ENCODE data around the gene CIROP. TPM values are rescaled to one million over a fixed set of nuclear protein-coding genes. Genes with fewer than 3 reads are reported as not detected.

CIROP gene, protein sequence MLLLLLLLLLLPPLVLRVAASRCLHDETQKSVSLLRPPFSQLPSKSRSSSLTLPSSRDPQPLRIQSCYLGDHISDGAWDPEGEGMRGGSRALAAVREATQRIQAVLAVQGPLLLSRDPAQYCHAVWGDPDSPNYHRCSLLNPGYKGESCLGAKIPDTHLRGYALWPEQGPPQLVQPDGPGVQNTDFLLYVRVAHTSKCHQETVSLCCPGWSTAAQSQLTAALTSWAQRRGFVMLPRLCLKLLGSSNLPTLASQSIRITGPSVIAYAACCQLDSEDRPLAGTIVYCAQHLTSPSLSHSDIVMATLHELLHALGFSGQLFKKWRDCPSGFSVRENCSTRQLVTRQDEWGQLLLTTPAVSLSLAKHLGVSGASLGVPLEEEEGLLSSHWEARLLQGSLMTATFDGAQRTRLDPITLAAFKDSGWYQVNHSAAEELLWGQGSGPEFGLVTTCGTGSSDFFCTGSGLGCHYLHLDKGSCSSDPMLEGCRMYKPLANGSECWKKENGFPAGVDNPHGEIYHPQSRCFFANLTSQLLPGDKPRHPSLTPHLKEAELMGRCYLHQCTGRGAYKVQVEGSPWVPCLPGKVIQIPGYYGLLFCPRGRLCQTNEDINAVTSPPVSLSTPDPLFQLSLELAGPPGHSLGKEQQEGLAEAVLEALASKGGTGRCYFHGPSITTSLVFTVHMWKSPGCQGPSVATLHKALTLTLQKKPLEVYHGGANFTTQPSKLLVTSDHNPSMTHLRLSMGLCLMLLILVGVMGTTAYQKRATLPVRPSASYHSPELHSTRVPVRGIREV
- not detected in 5 replicates for total RNA-seq (2022; extraction: Qiagen RNA extraction)

DNA sequence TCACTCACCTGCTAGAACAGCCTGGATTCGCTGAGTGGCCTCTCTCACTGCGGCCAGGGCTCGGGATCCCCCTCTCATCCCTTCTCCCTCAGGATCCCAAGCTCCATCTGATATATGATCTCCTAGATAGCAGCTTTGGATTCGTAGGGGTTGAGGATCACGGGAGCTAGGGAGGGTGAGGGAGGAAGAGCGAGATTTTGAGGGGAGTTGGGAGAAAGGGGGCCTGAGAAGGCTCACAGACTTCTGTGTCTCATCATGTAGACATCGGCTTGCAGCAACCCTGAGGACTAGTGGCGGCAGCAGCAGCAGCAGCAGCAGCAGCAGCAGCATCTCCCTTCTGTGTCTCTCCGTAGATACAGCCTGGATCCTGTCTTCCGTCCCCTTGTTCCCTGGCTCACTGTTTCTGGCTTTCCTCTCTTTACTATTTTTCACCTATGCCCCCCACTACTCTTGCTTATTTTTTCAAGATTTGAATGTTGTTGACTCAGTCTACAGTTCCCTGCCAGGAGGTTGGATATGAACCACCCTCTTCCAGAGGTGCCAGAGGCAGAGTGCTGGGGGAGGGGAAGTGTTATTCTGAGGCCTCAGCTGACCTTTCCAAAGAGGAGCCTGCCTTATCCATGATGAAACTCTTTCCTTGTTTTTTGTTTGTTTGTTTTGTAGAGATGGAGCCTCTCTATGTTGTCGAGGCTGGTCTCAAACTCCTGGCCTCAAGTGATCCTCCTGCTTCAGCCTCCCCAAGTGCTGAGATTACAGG, at the start of gene CIROP:
TSS of gene CIROP (minus strand) at position 399 of the 757 bp plus-strand sequence. CDS start at position 330, 69 bp downstream.

DNA sequence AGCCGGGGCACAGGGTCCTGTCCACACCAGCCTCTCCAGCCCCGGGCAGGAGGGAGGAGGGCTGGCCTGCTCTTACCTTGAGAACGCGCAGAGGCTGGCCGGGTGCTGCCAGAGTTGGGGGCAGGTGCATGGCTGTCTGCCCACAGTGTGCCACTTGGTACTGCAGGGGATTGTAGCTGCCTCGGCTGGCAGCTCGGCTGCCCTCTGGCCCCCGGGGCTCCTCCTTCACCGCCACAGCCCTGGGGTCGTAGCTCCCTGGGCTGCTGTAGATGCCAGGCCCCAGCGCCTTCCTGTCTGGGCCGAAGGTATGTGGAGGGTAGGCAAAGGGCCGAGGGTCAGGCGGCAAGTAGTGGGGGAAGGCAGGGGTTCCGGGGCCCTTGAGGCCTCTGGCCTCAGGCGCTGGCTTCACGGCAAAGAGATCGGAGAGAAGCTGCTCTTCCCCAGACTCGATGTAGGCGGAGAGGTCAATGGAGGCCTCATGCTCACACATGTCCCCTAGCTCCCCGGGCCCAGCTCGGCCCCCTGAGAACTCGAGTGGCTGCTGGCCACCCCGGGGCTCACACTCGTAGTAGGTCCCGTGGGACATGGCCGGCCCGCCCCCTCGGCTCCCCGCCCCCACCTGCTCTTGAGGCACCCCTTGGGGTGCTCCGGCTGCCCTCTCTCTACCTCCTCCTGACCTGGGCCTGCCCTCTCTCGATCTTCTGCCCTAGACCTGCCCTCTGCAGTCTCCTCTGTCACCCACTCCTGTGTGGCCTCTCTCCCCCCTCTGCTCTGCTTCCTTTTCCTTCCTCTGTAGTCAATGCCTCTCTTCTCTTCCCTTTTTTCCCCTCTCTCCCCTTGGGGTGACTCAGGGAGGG, 13.9 kb upstream of the CIROP start, which contains the start of gene CEBPE:
TSS of gene CEBPE (minus strand) at position 750 of the 857 bp plus-strand sequence. CDS start at position 586, 164 bp downstream.

DNA sequence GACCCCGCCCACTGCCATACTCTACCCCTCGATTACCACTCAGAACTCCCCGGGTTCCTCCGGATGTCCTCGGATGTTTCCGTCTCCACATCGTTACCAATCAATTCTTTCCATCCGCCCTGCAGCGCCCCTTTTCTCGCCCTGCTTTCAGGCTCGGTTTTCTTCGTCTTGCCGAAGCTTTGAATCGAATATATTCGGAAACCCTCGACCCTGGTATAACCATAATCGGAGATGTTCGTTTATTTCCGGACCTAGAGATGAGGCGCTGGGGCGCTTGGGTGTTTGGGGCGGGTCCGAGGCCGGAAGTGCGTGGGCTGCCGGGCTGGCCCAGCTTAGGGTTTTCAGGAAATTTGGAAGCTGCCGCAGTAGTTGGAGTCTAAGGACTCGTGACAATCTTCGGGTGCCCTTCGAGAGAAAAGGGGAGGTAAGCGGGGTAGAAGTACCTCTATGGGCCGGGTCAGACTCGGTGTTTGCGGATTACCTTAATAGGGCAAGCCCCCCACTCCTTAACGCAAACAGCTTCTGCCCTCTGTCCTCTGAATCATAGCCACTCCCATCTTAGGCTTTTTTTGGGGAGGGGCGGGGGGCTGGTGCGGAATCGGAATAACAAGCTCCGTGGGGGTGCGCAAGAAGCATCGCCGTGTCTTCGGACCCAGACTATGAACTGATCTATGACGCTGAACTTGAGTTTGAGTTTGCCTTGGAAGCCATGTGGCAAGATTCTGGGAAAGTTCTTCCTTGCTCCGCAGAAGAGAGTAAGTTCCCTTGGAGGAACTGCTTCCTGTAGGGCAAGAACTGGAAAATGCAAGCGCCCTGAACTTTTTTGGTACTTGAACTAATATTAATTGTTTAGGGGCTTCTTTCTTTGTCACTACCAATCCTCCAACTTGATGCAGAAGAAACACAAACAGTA, 9.3 kb downstream of the CIROP start, which contains the start of gene C14orf119:
TSS of gene C14orf119 (plus strand) at position 310 of the 913 bp plus-strand sequence. CDS start 2,154 bp downstream, outside the sequence.

DNA sequence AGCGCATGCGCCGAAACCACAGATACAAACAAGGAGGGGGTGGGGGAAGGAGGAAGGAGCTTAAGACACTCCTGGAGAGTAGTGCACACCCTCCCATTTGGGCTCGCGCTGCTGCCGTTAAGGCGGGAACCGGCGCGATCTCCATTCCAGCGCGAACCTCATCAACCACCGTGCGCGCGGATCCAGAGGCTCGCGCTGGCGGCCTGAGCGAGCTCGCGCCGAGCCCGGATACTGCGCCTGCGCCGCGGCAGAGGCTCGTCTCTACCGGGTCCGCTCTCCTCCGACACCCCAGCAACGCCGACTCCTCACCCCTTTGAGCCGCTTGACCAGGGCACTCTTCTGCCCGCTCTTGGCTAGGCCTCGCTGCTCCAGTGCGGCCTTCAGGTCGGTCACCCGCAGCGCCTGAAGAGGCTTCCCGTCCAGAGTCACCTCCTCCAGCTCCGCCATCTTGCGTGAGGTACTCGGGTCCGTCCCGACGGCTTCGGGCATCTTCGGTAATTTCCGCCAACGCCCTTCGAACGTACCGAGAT, 10.1 kb downstream of the CIROP start, which contains the start of gene ACIN1:
TSS of gene ACIN1 (minus strand) at position 471 of the 530 bp plus-strand sequence. CDS start at position 447, 24 bp downstream.

DNA sequence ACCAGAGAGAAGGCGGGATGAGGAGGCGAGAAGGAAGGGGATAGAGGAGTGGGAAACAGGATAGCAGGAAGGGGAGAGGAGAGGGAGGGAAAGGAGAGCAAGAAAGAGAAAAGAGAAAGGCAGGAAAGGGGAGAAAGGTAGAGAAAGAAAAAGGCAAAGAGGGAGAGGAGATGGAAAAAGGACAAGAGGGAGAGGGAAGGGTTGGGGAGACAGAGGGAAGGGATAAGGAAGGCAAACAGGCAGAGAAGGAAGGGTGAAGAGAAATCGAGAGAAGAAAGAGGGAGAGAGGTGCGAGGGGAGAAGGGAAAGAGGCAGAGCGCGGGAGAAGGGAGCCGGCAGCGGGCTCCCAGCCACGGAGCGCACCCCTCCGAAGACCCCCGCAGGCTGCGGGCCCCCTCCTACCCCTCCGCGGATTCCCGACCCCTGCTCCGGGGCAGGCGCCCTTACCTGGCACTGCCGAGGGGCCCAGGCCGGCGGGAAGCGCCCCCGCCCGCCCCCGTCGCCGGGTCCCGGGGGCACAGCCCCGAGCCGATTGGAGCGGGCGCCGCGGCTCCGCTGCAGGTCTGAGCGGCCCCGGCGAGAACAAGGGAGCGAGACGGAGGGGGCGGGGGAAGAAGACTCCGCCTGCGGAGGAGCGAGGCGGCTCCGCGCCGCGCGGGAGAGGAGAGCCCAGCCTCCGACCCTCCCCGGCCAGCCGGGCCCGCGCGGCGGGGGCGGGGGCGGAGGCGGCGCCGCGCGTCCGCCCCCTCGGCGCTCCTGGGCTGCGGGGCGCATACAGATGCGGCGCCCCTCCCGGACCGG, 47.6 kb downstream of the CIROP start, which contains the start of gene CDH24:
TSS of gene CDH24 (minus strand) at position 565 of the 801 bp plus-strand sequence. CDS start 1,787 bp downstream, outside the sequence.

Other genes starting within 250 kb of the CIROP start
- gene LRP10, start 233.2 kb downstream of the CIROP start, total RNA-seq (2022; extraction: Qiagen RNA extraction), result 58.5 to 90.1 TPM (median 82.3 TPM) in 5 replicates
- 0.30 to 0.50 TPM (median 0.44 TPM) in 5 replicates for gene REM2, start 221.8 kb downstream of the CIROP start, total RNA-seq (2022; extraction: Qiagen RNA extraction)
- gene RBM23, start 185.8 kb downstream of the CIROP start, total RNA-seq (2022; extraction: Qiagen RNA extraction), result 62.1 to 70.9 TPM (median 63.9 TPM) in 5 replicates
- 105 to 136 TPM (median 107 TPM) in 5 replicates for gene PRMT5, start 175.6 kb downstream of the CIROP start, total RNA-seq (2022; extraction: Qiagen RNA extraction)
- gene HAUS4, start 147.9 kb downstream of the CIROP start, total RNA-seq (2022; extraction: Qiagen RNA extraction), result 33.3 to 40.0 TPM (median 36.3 TPM) in 5 replicates
- 35.7 to 49.4 TPM (median 39.5 TPM) in 5 replicates for gene AJUBA, start 122.4 kb downstream of the CIROP start, total RNA-seq (2022; extraction: Qiagen RNA extraction)
- 2.9 to 3.8 TPM (median 3.7 TPM) in 5 replicates for gene C14orf93, start 94.8 kb downstream of the CIROP start, total RNA-seq (2022; extraction: Qiagen RNA extraction)
- 293 to 335 TPM (median 321 TPM) in 5 replicates for gene PSMB5, start 70.1 kb downstream of the CIROP start, total RNA-seq (2022; extraction: Qiagen RNA extraction)
- not detected in 5 replicates for gene PSMB11, start 62.8 kb downstream of the CIROP start, total RNA-seq (2022; extraction: Qiagen RNA extraction)
- gene CDH24, start 47.5 kb downstream of the CIROP start, total RNA-seq (2022; extraction: Qiagen RNA extraction), result 3.0 to 5.9 TPM (median 5.2 TPM) in 5 replicates
- gene ACIN1, start 9.9 kb downstream of the CIROP start, total RNA-seq (2022; extraction: Qiagen RNA extraction), result 98.4 to 109 TPM (median 104 TPM) in 5 replicates
- 85.2 to 110 TPM (median 105 TPM) in 5 replicates for gene C14orf119, start 9.5 kb downstream of the CIROP start, total RNA-seq (2022; extraction: Qiagen RNA extraction)
- not detected in 5 replicates for gene CEBPE, start 14.3 kb upstream of the CIROP start, total RNA-seq (2022; extraction: Qiagen RNA extraction)
- gene SLC7A8, start 78.7 kb upstream of the CIROP start, total RNA-seq (2022; extraction: Qiagen RNA extraction), result 0.47 to 0.73 TPM (median 0.55 TPM) in 5 replicates
- gene RNF212B, start 132.9 kb upstream of the CIROP start, total RNA-seq (2022; extraction: Qiagen RNA extraction), result not detected in 5 replicates
- gene HOMEZ, start 181.1 kb upstream of the CIROP start, total RNA-seq (2022; extraction: Qiagen RNA extraction), result 6.2 to 10.2 TPM (median 9.1 TPM) in 5 replicates
- gene PPP1R3E, start 197.9 kb upstream of the CIROP start, total RNA-seq (2022; extraction: Qiagen RNA extraction), result 2.9 to 4.8 TPM (median 4.0 TPM) in 5 replicates
- gene BCL2L2, start 201.8 kb upstream of the CIROP start, total RNA-seq (2022; extraction: Qiagen RNA extraction), result 17.7 to 23.3 TPM (median 20.7 TPM) in 5 replicates
- 139 to 159 TPM (median 152 TPM) in 5 replicates for gene PABPN1, start 216.5 kb upstream of the CIROP start, total RNA-seq (2022; extraction: Qiagen RNA extraction)
- gene SLC22A17, start 247.9 kb upstream of the CIROP start, total RNA-seq (2022; extraction: Qiagen RNA extraction), result 5.4 to 8.8 TPM (median 7.3 TPM) in 5 replicates

All from A549 treated with CORT108297 at 1 μM for 4 hours (cell line).